DMS53 (cell line): ENCODE results near the gene BCL2L1.
"Not testable (repeated sequence)": the region's sequence is repeated elsewhere in the genome, so short reads cannot be mapped to it uniquely, and the experiment has no call there.

Source experiments
- DNase-seq: peaks from one replicate; lab custom pipeline; 2025; lab: John Stamatoyannopoulos, UW

The BCL2L1 gene

GRCh38 chr20:31674895-31675827 lies 47.5 kb downstream of the BCL2L1 start:
- no peak for DNase-seq

- no peak for DNase-seq
Measured at GRCh38 chr20:31673943-31674463, 48.7 kb downstream of the BCL2L1 start.

GRCh38 chr20:31673435-31673834 lies 49.2 kb downstream of the BCL2L1 start:
- DNase-seq = no peak

- no peak for DNase-seq
Measured at GRCh38 chr20:31671324-31671723, 51.3 kb downstream of the BCL2L1 start.

- no peak for DNase-seq
Measured at GRCh38 chr20:31670371-31671228, 52.1 kb downstream of the BCL2L1 start.

- no peak for DNase-seq
Measured at GRCh38 chr20:31669876-31670275, 52.8 kb downstream of the BCL2L1 start.

GRCh38 chr20:31668944-31669343 lies 53.7 kb downstream of the BCL2L1 start:
- DNase-seq = not testable (repeated sequence)

GRCh38 chr20:31667315-31668285 lies 55.1 kb downstream of the BCL2L1 start:
- no peak for DNase-seq

- no peak for DNase-seq
Measured at GRCh38 chr20:31666258-31667042, 56.2 kb downstream of the BCL2L1 start.

- no peak for DNase-seq
Measured at GRCh38 chr20:31665753-31666152, 56.9 kb downstream of the BCL2L1 start.

- DNase-seq = peak; percentile 62
Measured at GRCh38 chr20:31664696-31665354, 57.8 kb downstream of the BCL2L1 start.

- peak; percentile 90 for DNase-seq
Measured at GRCh38 chr20:31663838-31664695, 58.6 kb downstream of the BCL2L1 start.

- no peak for DNase-seq
Measured at GRCh38 chr20:31663524-31663837, 59.2 kb downstream of the BCL2L1 start.

GRCh38 chr20:31662372-31662854 lies 60.3 kb downstream of the BCL2L1 start:
- DNase-seq = no peak

- DNase-seq = peak; percentile 86
Measured at GRCh38 chr20:31661625-31662371, 60.9 kb downstream of the BCL2L1 start.

- no peak for DNase-seq
Measured at GRCh38 chr20:31654534-31654933, 68.1 kb downstream of the BCL2L1 start.

- no peak for DNase-seq
Measured at GRCh38 chr20:31653561-31653960, 69.1 kb downstream of the BCL2L1 start.

- DNase-seq = no peak
Measured at GRCh38 chr20:31652917-31653396, 69.7 kb downstream of the BCL2L1 start.
